Measurements from ENCODE around the gene YWHAE. TPM values are rescaled to one million over a fixed set of nuclear protein-coding genes. Genes with fewer than 3 reads are reported as not detected.
"Not testable (repeated sequence)": the region's sequence is repeated elsewhere in the genome, so short reads cannot be mapped to it uniquely, and the experiment has no call there.

Gene YWHAE
- total and polyA plus RNA-seq, 2 donors, result 167 to 323 TPM

- 68% methylated on average over 10 of the region's 10 CpGs for WGBS
- H3K27ac ChIP-seq (ENCODE audit: low read depth), result no peak overlapping the region
Observed at GRCh38 chr17:1374431-1375177, 25.4 kb downstream of the YWHAE start.

GRCh38 chr17:1373707-1374237, 26.2 kb downstream of the YWHAE start:
- H3K4me3 ChIP-seq (ENCODE audit: low read depth, low read length), result no peak overlapping the region
- no peak overlapping the region for H3K27ac ChIP-seq (ENCODE audit: low read depth)
- H3K4me1 ChIP-seq (ENCODE audit: insufficient read depth), result peaks cover 2% of the 10 kb centered on the region
- DNase-seq (ENCODE audit: extremely low spot score), result no peak
- 54% methylated on average over 9 of the region's 9 CpGs for WGBS
- no peaks in the 10 kb centered on the region for H3K36me3 ChIP-seq (ENCODE audit: insufficient read depth)

More at GRCh38 chr17:1374431-1375177, 25.4 kb downstream of the YWHAE start:
- DNase-seq (ENCODE audit: extremely low spot score), result no peak
- Histone ChIP-seq H3K4me3 (ENCODE audit: low read depth, low read length) (no peak overlapping the region), H3K36me3 (ENCODE audit: insufficient read depth) (no peaks in the 10 kb centered on the region), H3K4me1 (ENCODE audit: insufficient read depth) (peaks cover 2% of the 10 kb centered on the region)

- DNase-seq (ENCODE audit: extremely low spot score), result no peak
- Histone ChIP-seq H3K36me3 (ENCODE audit: insufficient read depth) (no peaks in the 10 kb centered on the region), H3K4me3 (ENCODE audit: low read depth, low read length) (no peak overlapping the region), H3K27ac (ENCODE audit: low read depth) (no peak overlapping the region), H3K4me1 (ENCODE audit: insufficient read depth) (peaks cover 2% of the 10 kb centered on the region)
- WGBS, result 92% methylated on average over 7 of the region's 7 CpGs
Observed at GRCh38 chr17:1372618-1373017, 27.4 kb downstream of the YWHAE start.

- H3K4me3 ChIP-seq (ENCODE audit: low read depth, low read length), result no peak overlapping the region
- no peak for DNase-seq (ENCODE audit: extremely low spot score)
- no peak overlapping the region for H3K27ac ChIP-seq (ENCODE audit: low read depth)
- WGBS, result 82% methylated on average over 17 of the region's 17 CpGs
- no peaks in the 10 kb centered on the region for H3K36me3 ChIP-seq (ENCODE audit: insufficient read depth)
- H3K4me1 ChIP-seq (ENCODE audit: insufficient read depth), result peaks cover 2% of the 10 kb centered on the region
Observed at GRCh38 chr17:1371893-1372590, 28.0 kb downstream of the YWHAE start.

- 74% methylated on average over 4 of the region's 4 CpGs for WGBS
- Histone ChIP-seq H3K27ac (ENCODE audit: low read depth) (no peak overlapping the region), H3K36me3 (ENCODE audit: insufficient read depth) (no peaks in the 10 kb centered on the region), H3K4me3 (ENCODE audit: low read depth, low read length) (no peak overlapping the region), H3K4me1 (ENCODE audit: insufficient read depth) (no peaks in the 10 kb centered on the region)
- DNase-seq (ENCODE audit: extremely low spot score), result no peak
Observed at GRCh38 chr17:1368588-1368987, 31.4 kb downstream of the YWHAE start.

GRCh38 chr17:1367351-1367745, 32.7 kb downstream of the YWHAE start:
- Histone ChIP-seq H3K4me3 (ENCODE audit: low read depth, low read length) (no peak overlapping the region), H3K4me1 (ENCODE audit: insufficient read depth) (no peaks in the 10 kb centered on the region), H3K36me3 (ENCODE audit: insufficient read depth) (no peaks in the 10 kb centered on the region), H3K27ac (ENCODE audit: low read depth) (peak overlapping the region; percentile 53)
- DNase-seq (ENCODE audit: extremely low spot score), result no peak
- 51% methylated on average over 5 of the region's 5 CpGs for WGBS

GRCh38 chr17:1366234-1366633, 33.8 kb downstream of the YWHAE start:
- no peaks in the 10 kb centered on the region for H3K36me3 ChIP-seq (ENCODE audit: insufficient read depth)
- no peaks in the 10 kb centered on the region for H3K4me1 ChIP-seq (ENCODE audit: insufficient read depth)
- H3K4me3 ChIP-seq (ENCODE audit: low read depth, low read length), result no peak overlapping the region
- no peak overlapping the region for H3K27ac ChIP-seq (ENCODE audit: low read depth)
- 84% methylated on average over 7 of the region's 7 CpGs for WGBS
- DNase-seq (ENCODE audit: extremely low spot score), result no peak

GRCh38 chr17:1365445-1366039, 34.5 kb downstream of the YWHAE start:
- Histone ChIP-seq H3K36me3 (ENCODE audit: insufficient read depth) (peaks cover 2% of the 10 kb centered on the region), H3K27ac (ENCODE audit: low read depth) (no peak overlapping the region), H3K4me3 (ENCODE audit: low read depth, low read length) (no peak overlapping the region), H3K4me1 (ENCODE audit: insufficient read depth) (no peaks in the 10 kb centered on the region)
- WGBS, result 15% methylated on average over 11 of the region's 11 CpGs
- no peak for DNase-seq (ENCODE audit: extremely low spot score)

- DNase-seq (ENCODE audit: extremely low spot score), result no peak
- Histone ChIP-seq H3K27ac (ENCODE audit: low read depth) (no peak overlapping the region), H3K4me3 (ENCODE audit: low read depth, low read length) (no peak overlapping the region), H3K4me1 (ENCODE audit: insufficient read depth) (no peaks in the 10 kb centered on the region), H3K36me3 (ENCODE audit: insufficient read depth) (peaks cover 3% of the 10 kb centered on the region)
- 39% methylated on average over 3 of the region's 3 CpGs for WGBS
Observed at GRCh38 chr17:1362964-1363363, 37.1 kb downstream of the YWHAE start.

GRCh38 chr17:1362065-1362848, 37.8 kb downstream of the YWHAE start:
- Histone ChIP-seq H3K27ac (ENCODE audit: low read depth) (no peak overlapping the region), H3K4me3 (ENCODE audit: low read depth, low read length) (no peak overlapping the region), H3K4me1 (ENCODE audit: insufficient read depth) (no peaks in the 10 kb centered on the region), H3K36me3 (ENCODE audit: insufficient read depth) (peaks cover 3% of the 10 kb centered on the region)
- 38% methylated on average over 10 of the region's 10 CpGs for WGBS
- no peak for DNase-seq (ENCODE audit: extremely low spot score)

GRCh38 chr17:1360975-1361374, 39.0 kb downstream of the YWHAE start:
- WGBS, result 73% methylated on average over 12 of the region's 12 CpGs
- Histone ChIP-seq H3K4me3 (ENCODE audit: low read depth, low read length) (no peak overlapping the region), H3K4me1 (ENCODE audit: insufficient read depth) (no peaks in the 10 kb centered on the region)

GRCh38 chr17:1360315-1360714, 39.7 kb downstream of the YWHAE start:
- not testable (repeated sequence) for H3K4me1 ChIP-seq (ENCODE audit: insufficient read depth); H3K36me3 ChIP-seq (ENCODE audit: insufficient read depth); DNase-seq (ENCODE audit: extremely low spot score); H3K4me3 ChIP-seq (ENCODE audit: low read depth, low read length); H3K27ac ChIP-seq (ENCODE audit: low read depth)
- WGBS, result 28% methylated on average over 5 of the region's 5 CpGs

More at GRCh38 chr17:1360975-1361374, 39.0 kb downstream of the YWHAE start:
- DNase-seq (ENCODE audit: extremely low spot score), result no peak
- H3K27ac ChIP-seq (ENCODE audit: low read depth), result no peak overlapping the region
- peaks cover 3% of the 10 kb centered on the region for H3K36me3 ChIP-seq (ENCODE audit: insufficient read depth)

GRCh38 chr17:1354030-1354429, 46.0 kb downstream of the YWHAE start:
- WGBS, result 92% methylated on average over 7 of the region's 7 CpGs
- H3K4me1 ChIP-seq (ENCODE audit: insufficient read depth), result no peaks in the 10 kb centered on the region
- peaks cover 4% of the 10 kb centered on the region for H3K36me3 ChIP-seq (ENCODE audit: insufficient read depth)
- no peak overlapping the region for H3K4me3 ChIP-seq (ENCODE audit: low read depth, low read length)
- no peak for DNase-seq (ENCODE audit: extremely low spot score)
- H3K27ac ChIP-seq (ENCODE audit: low read depth), result no peak overlapping the region

All from urinary bladder (tissue), 4 donors.